Muscle of leg (tissue), 11 donors: ENCODE measurements around the gene LRRFIP1. TPM values are rescaled to one million over a fixed set of nuclear protein-coding genes. Genes with fewer than 3 reads are reported as not detected.
"Not testable (repeated sequence)": the region's sequence is repeated elsewhere in the genome, so short reads cannot be mapped to it uniquely, and the experiment has no call there.

Experiments used
- DNase-seq: peaks from one replicate; pipeline ENCODE4 v3.0.0; 2013
- H3K27ac ChIP-seq: one replicate; pipeline ENCODE4 v1.5.1; 2013; ENCODE audit warnings: mild to moderate bottlenecking, low read length, control low read depth
- H3K27me3 ChIP-seq: one replicate; pipeline ENCODE4 v1.6.1; 2013; ENCODE audit warnings: low read length; ENCODE audit not compliant: control insufficient read depth, insufficient read depth
- H3K36me3 ChIP-seq: one replicate; pipeline ENCODE4 v1.6.1; 2013; ENCODE audit warnings: low read length; ENCODE audit not compliant: control insufficient read depth, insufficient read depth
- H3K4me1 ChIP-seq: one replicate; pipeline ENCODE4 v1.6.1; 2013; ENCODE audit warnings: low read length; ENCODE audit not compliant: control insufficient read depth, insufficient read depth
- H3K4me3 ChIP-seq: one replicate; pipeline ENCODE4 v1.5.1; 2013; ENCODE audit warnings: low read length, control low read depth
- H3K9me3 ChIP-seq: replicated peaks from 2 replicates; pipeline ENCODE4 v1.6.1; 2013; ENCODE audit warnings: low read depth, low read length; ENCODE audit not compliant: control insufficient read depth
- WGBS: methylation state at CpG from one replicate; pipeline ENCODE4 v1.1.5; 2013; ENCODE audit warnings: missing lambda C conversion rate; ENCODE audit not compliant: insufficient coverage; 5-methylcytosine and 5-hydroxymethylcytosine counted together
- polyA plus RNA-seq, 8 donors: library from polyadenylated mRNA; unstranded; fragments of 120-200 nt; gene quantifications; one replicate each; pipeline versions ENCODE4 v1.2.1 to v1.2.3, GENCODE V29; 2013; ENCODE audit warnings: inconsistent platforms in 1 of 8, low replicate concordance in 1 of 8; ENCODE audit not compliant: insufficient read length in 8 of 8, insufficient read depth in 1 of 8
- total RNA-seq: library from RNA; stranded (reverse); fragments of 120-200 nt; gene quantifications from one replicate; pipeline ENCODE4 v1.2.4, GENCODE V29; 2013

Gene LRRFIP1
- total and polyA plus RNA-seq, 9 donors = 95.1 to 182 (median 113) TPM

- Histone ChIP-seq H3K27ac (no peak overlapping the region), H3K36me3 (peaks cover 50% of the 10 kb centered on the region), H3K4me1 (peaks cover 9% of the 10 kb centered on the region), H3K27me3 (no peaks in the 10 kb centered on the region), H3K9me3 (no peaks in the 10 kb centered on the region), H3K4me3 (no peak overlapping the region)
- no CpG with 5 or more reads among the region's 5 CpGs for WGBS
- DNase-seq = no peak
Observed at GRCh38 chr2:237745250-237745613, 117.8 kb downstream of the LRRFIP1 start.

- 94% methylated on average over 9 of the region's 15 CpGs for WGBS
- no peak overlapping the region for H3K4me3 ChIP-seq
- peaks cover 53% of the 10 kb centered on the region for H3K36me3 ChIP-seq
- H3K27ac ChIP-seq = no peak overlapping the region
- no peak for DNase-seq
- H3K27me3 ChIP-seq = no peaks in the 10 kb centered on the region
- no peaks in the 10 kb centered on the region for H3K9me3 ChIP-seq
- H3K4me1 ChIP-seq = peaks cover 3% of the 10 kb centered on the region
Observed at GRCh38 chr2:237746302-237747080, 119.1 kb downstream of the LRRFIP1 start.

GRCh38 chr2:237747189-237747588 lies 119.8 kb downstream of the LRRFIP1 start:
- H3K36me3 ChIP-seq = peaks cover 57% of the 10 kb centered on the region
- H3K4me3 ChIP-seq = no peak overlapping the region
- no peaks in the 10 kb centered on the region for H3K9me3 ChIP-seq
- no peak overlapping the region for H3K27ac ChIP-seq
- peaks cover 3% of the 10 kb centered on the region for H3K4me1 ChIP-seq
- H3K27me3 ChIP-seq = no peaks in the 10 kb centered on the region
- WGBS = 90% methylated on average over 7 of the region's 9 CpGs
- DNase-seq = no peak

- H3K27me3 ChIP-seq = no peaks in the 10 kb centered on the region
- WGBS = 77% methylated on average over 3 of the region's 11 CpGs
- no peak for DNase-seq
- no peaks in the 10 kb centered on the region for H3K9me3 ChIP-seq
- peaks cover 3% of the 10 kb centered on the region for H3K4me1 ChIP-seq
- no peak overlapping the region for H3K4me3 ChIP-seq
- no peak overlapping the region for H3K27ac ChIP-seq
- H3K36me3 ChIP-seq = peaks cover 61% of the 10 kb centered on the region
Observed at GRCh38 chr2:237749002-237749401, 121.6 kb downstream of the LRRFIP1 start.

- H3K27ac ChIP-seq = no peak overlapping the region
- H3K27me3 ChIP-seq = no peaks in the 10 kb centered on the region
- peak; percentile 49 for DNase-seq
- 60% methylated on average over 1 of the region's 2 CpGs for WGBS
- H3K4me3 ChIP-seq = no peak overlapping the region
- peaks cover 67% of the 10 kb centered on the region for H3K36me3 ChIP-seq
- H3K9me3 ChIP-seq = no peaks in the 10 kb centered on the region
- H3K4me1 ChIP-seq = no peaks in the 10 kb centered on the region
Observed at GRCh38 chr2:237749961-237750360, 122.6 kb downstream of the LRRFIP1 start.

GRCh38 chr2:237750441-237750840 lies 123.1 kb downstream of the LRRFIP1 start:
- not testable (repeated sequence) for H3K27ac ChIP-seq, H3K4me3 ChIP-seq, H3K9me3 ChIP-seq, H3K4me1 ChIP-seq, DNase-seq, H3K27me3 ChIP-seq
- H3K36me3 ChIP-seq = peaks cover 72% of the 10 kb centered on the region
- 97% methylated on average over 14 of the region's 15 CpGs for WGBS

GRCh38 chr2:237752761-237753165 lies 125.4 kb downstream of the LRRFIP1 start:
- Histone ChIP-seq H3K4me1 (no peaks in the 10 kb centered on the region), H3K27ac (no peak overlapping the region), H3K4me3 (no peak overlapping the region), H3K36me3 (peaks cover 81% of the 10 kb centered on the region), H3K9me3 (no peaks in the 10 kb centered on the region), H3K27me3 (no peaks in the 10 kb centered on the region)
- WGBS = 86% methylated on average over 4 of the region's 5 CpGs
- DNase-seq = no peak

- DNase-seq = no peak
- no peaks in the 10 kb centered on the region for H3K9me3 ChIP-seq
- no peak overlapping the region for H3K4me3 ChIP-seq
- H3K36me3 ChIP-seq = peaks cover 77% of the 10 kb centered on the region
- no peak overlapping the region for H3K27ac ChIP-seq
- no peaks in the 10 kb centered on the region for H3K4me1 ChIP-seq
- WGBS = no CpG with 5 or more reads among the region's 3 CpGs
- H3K27me3 ChIP-seq = no peaks in the 10 kb centered on the region
Observed at GRCh38 chr2:237754182-237754581, 126.8 kb downstream of the LRRFIP1 start.

GRCh38 chr2:237754626-237755248 lies 127.3 kb downstream of the LRRFIP1 start:
- no peak for DNase-seq
- H3K9me3 ChIP-seq = no peaks in the 10 kb centered on the region
- peaks cover 77% of the 10 kb centered on the region for H3K36me3 ChIP-seq
- WGBS = 85% methylated on average over 11 of the region's 12 CpGs
- no peak overlapping the region for H3K27ac ChIP-seq
- no peak overlapping the region for H3K4me3 ChIP-seq
- H3K4me1 ChIP-seq = no peaks in the 10 kb centered on the region
- H3K27me3 ChIP-seq = no peaks in the 10 kb centered on the region

GRCh38 chr2:237757616-237758015 lies 130.2 kb downstream of the LRRFIP1 start:
- no peak for DNase-seq
- no peak overlapping the region for H3K4me3 ChIP-seq
- no CpG with 5 or more reads among the region's 10 CpGs for WGBS
- no peaks in the 10 kb centered on the region for H3K4me1 ChIP-seq
- peaks cover 77% of the 10 kb centered on the region for H3K36me3 ChIP-seq
- H3K27ac ChIP-seq = no peak overlapping the region
- no peaks in the 10 kb centered on the region for H3K27me3 ChIP-seq
- no peaks in the 10 kb centered on the region for H3K9me3 ChIP-seq
